Mucosa of gallbladder (tissue), 1 donor: ENCODE results near the gene SPRTN. TPM values are rescaled to one million over a fixed set of nuclear protein-coding genes. Genes with fewer than 3 reads are reported as not detected.

Experiments used
- total RNA-seq: library from RNA; stranded (reverse); gene quantifications from one replicate; pipeline ENCODE4 v1.2.1, GENCODE V29; 2021
- donor health status: DM: no; HTN: no; CAD: no.

SPRTN gene
- total RNA-seq, 1 donor from 2014 or later: 10.6 TPM

Other genes starting within 250 kb of the SPRTN start
- 0.03 TPM for gene TRIM67, start 176.2 kb upstream of the SPRTN start, total RNA-seq
- gene GNPAT, start 97.1 kb upstream of the SPRTN start, total RNA-seq: 39.3 TPM
- gene EXOC8, start 441 bp upstream of the SPRTN start, total RNA-seq: 15.9 TPM
- 49.1 TPM for gene EGLN1, start 84.0 kb downstream of the SPRTN start, total RNA-seq
- 31.7 TPM for gene TSNAX, start 190.4 kb downstream of the SPRTN start, total RNA-seq